Ascending aorta (tissue), 2 donors: ENCODE data around the gene SERPINB10. TPM values are rescaled to one million over a fixed set of nuclear protein-coding genes. Genes with fewer than 3 reads are reported as not detected.

Source experiments
- DNase-seq, 2 donors: peaks; one replicate each; pipeline ENCODE4 v3.0.0-alpha.2; 2019; ENCODE audit warnings: low spot score in 2 of 2
- H3K27ac ChIP-seq, 2 donors: fragments of 200-600 bp; sonication (generic); one replicate each; pipeline ENCODE4 v1.5.1; 2016 to 2017; ENCODE audit warnings: mild to moderate bottlenecking in 1 of 2
- H3K27me3 ChIP-seq: fragments of 200-600 bp; sonication (generic); one replicate; pipeline ENCODE4 v1.5.1; 2017
- H3K36me3 ChIP-seq, 2 donors: fragments of 200-600 bp; sonication (generic); one replicate each; pipeline ENCODE4 v1.5.1; 2016
- H3K4me1 ChIP-seq, 2 donors: fragments of 200-600 bp; sonication (generic); one replicate each; pipeline ENCODE4 v1.5.1; 2016 to 2017; ENCODE audit warnings: mild to moderate bottlenecking in 1 of 2
- H3K4me3 ChIP-seq, 2 donors: fragments of 200-600 bp; sonication (generic); one replicate each; pipeline ENCODE4 v1.5.1; 2016 to 2017; ENCODE audit warnings: mild to moderate bottlenecking in 1 of 2
- H3K9me3 ChIP-seq, 2 donors: fragments of 200-600 bp; sonication (generic); one replicate each; pipeline ENCODE4 v1.5.1; 2016
- CTCF ChIP-seq, 3 experiments: fragments of 200-600 bp in 2 of 3; fragments of 450-650 bp in 1 of 3; sonication (generic) in 2 of 3; IDR thresholded peaks; one replicate each; pipeline ENCODE4 v1.5.1; 2016 to 2019; ENCODE audit warnings: antibody characterized with exemption in 3 of 3, mild to moderate bottlenecking in 1 of 3, moderate library complexity in 1 of 3
- intact Hi-C: fragments of 100-400 bp; cut with DNase I; formaldehyde crosslinking; loops from one replicate; pipeline ENCODE4 v1.15.1; 2023
- total RNA-seq: library from RNA; depleted of rRNA; stranded (reverse); fragments of >200 nt; gene quantifications from one replicate; pipeline ENCODE4 v1.1.0, GENCODE V29; 2016

SERPINB10 gene
- total RNA-seq, 1 donor from 2014 or later: not detected

GRCh38 chr18:63883617-63884016 lies 24.1 kb upstream of the SERPINB10 start:
- Histone ChIP-seq H3K4me3 (no peak overlapping the region), H3K27ac (no peak overlapping the region), H3K27me3 (no peaks in the 10 kb centered on the region), H3K9me3 (no peaks in the 10 kb centered on the region), H3K4me1 (no peaks in the 10 kb centered on the region), H3K36me3 (no peaks in the 10 kb centered on the region)
- no peak for DNase-seq
- intact Hi-C loops: no loop called here
- TF ChIP-seq CTCF (IDR thresholded peaks at IDR 0.05): no peak

- no peak for DNase-seq
- TF ChIP-seq CTCF (IDR thresholded peaks at IDR 0.05): no peak
- Histone ChIP-seq H3K27ac (no peak within 1 kb of the TSS), H3K9me3 (no peaks in the 10 kb centered on the region), H3K4me1 (no peaks in the 10 kb centered on the region), H3K4me3 (no peak within 1 kb of the TSS), H3K27me3 (no peaks in the 10 kb centered on the region), H3K36me3 (no peaks in the 10 kb centered on the region)
- intact Hi-C loops: no loop called here
These were observed 20.3 kb upstream of the SERPINB10 start, which contains the start of gene SERPINB2 for GRCh38 chr18:63887424-63887823. SERPINB2 (plus strand) TSS chr18:63887705; CDS start chr18:63891445, 3,740 bp downstream.

- Histone ChIP-seq H3K4me1 (no peaks in the 10 kb centered on the region), H3K4me3 (no peak overlapping the region), H3K9me3 (no peaks in the 10 kb centered on the region), H3K36me3 (no peaks in the 10 kb centered on the region), H3K27ac (no peak overlapping the region), H3K27me3 (no peaks in the 10 kb centered on the region)
- intact Hi-C loops: no loop called here
- no peak for TF ChIP-seq CTCF (IDR thresholded peaks at IDR 0.05)
- DNase-seq: no peak
These were observed 19.1 kb upstream of the SERPINB10 start for GRCh38 chr18:63888470-63889190.

- intact Hi-C loops: no loop called here
- Histone ChIP-seq H3K27me3 (no peaks in the 10 kb centered on the region), H3K36me3 (no peaks in the 10 kb centered on the region), H3K9me3 (no peaks in the 10 kb centered on the region), H3K27ac (no peak overlapping the region), H3K4me3 (no peak overlapping the region), H3K4me1 (no peaks in the 10 kb centered on the region)
- no peak for DNase-seq
- TF ChIP-seq CTCF (IDR thresholded peaks at IDR 0.05): no peak
These were observed 18.1 kb upstream of the SERPINB10 start for GRCh38 chr18:63889626-63890025.

GRCh38 chr18:63890237-63890949 lies 17.4 kb upstream of the SERPINB10 start:
- H3K27me3 ChIP-seq: no peaks in the 10 kb centered on the region
- no peak for DNase-seq
- intact Hi-C loops: no loop called here
- no peaks in the 10 kb centered on the region for H3K4me1 ChIP-seq
- TF ChIP-seq CTCF (IDR thresholded peaks at IDR 0.05): no peak
- no peak overlapping the region for H3K27ac ChIP-seq
- no peak overlapping the region for H3K4me3 ChIP-seq
- no peaks in the 10 kb centered on the region for H3K9me3 ChIP-seq
- no peaks in the 10 kb centered on the region for H3K36me3 ChIP-seq
